Thymus (tissue), 11 donors: ENCODE results near the gene SETD9. TPM values are rescaled to one million over a fixed set of nuclear protein-coding genes. Genes with fewer than 3 reads are reported as not detected.

Experiments used
- DNase-seq, 9 donors: peaks; one replicate each; pipeline ENCODE4 v3.0.0-alpha.2; 2013; ENCODE audit warnings: low spot score in 9 of 9, low read depth in 6 of 9, missing footprints in 1 of 9
- H3K27ac ChIP-seq, 2 donors: one replicate each; pipeline ENCODE4 v1.5.1; 2013; ENCODE audit warnings: control low read depth in 1 of 2, low read depth in 1 of 2, low read length in 1 of 2, mild to moderate bottlenecking in 1 of 2, moderate library complexity in 1 of 2
- H3K27me3 ChIP-seq, 2 donors: one replicate each; pipeline ENCODE4 v1.5.1; 2013; ENCODE audit warnings: low read length in 1 of 2; ENCODE audit not compliant: control insufficient read depth in 2 of 2, insufficient read depth in 1 of 2
- H3K36me3 ChIP-seq, 2 donors: one replicate each; pipeline ENCODE4 v1.5.1; 2013; ENCODE audit warnings: low read length in 1 of 2, mild to moderate bottlenecking in 1 of 2, moderate library complexity in 1 of 2; ENCODE audit not compliant: control insufficient read depth in 2 of 2, insufficient read depth in 2 of 2
- H3K4me1 ChIP-seq, 2 donors: one replicate each; pipeline ENCODE4 v1.5.1; 2013; ENCODE audit warnings: low read length in 2 of 2; ENCODE audit not compliant: control insufficient read depth in 2 of 2, insufficient read depth in 2 of 2
- H3K4me3 ChIP-seq, 2 donors: one replicate each; pipeline ENCODE4 v1.5.1; 2013; ENCODE audit warnings: low read length in 2 of 2, control low read depth in 1 of 2, mild to moderate bottlenecking in 1 of 2
- H3K9me3 ChIP-seq, 2 donors: one replicate each; pipeline ENCODE4 v1.5.1; 2013; ENCODE audit warnings: low read length in 1 of 2, mild to moderate bottlenecking in 1 of 2; ENCODE audit not compliant: control insufficient read depth in 2 of 2, insufficient read depth in 1 of 2
- WGBS: extraction: QIAGEN DNeasy Blood & Tissue Kit; methylation state at CpG from one replicate; pipeline ENCODE4 v1.1.7; 2013; 5-methylcytosine and 5-hydroxymethylcytosine counted together
- polyA plus RNA-seq: library from polyadenylated mRNA; stranded (reverse); fragments of 200-250 nt; gene quantifications from one replicate; pipeline ENCODE4 v1.2.3, GENCODE V29; 2013
- total RNA-seq: library from RNA; stranded (reverse); fragments of 120-200 nt; gene quantifications from one replicate; pipeline ENCODE4 v1.2.4, GENCODE V29; 2013
- donor health status: healthy.

The SETD9 gene
- total and polyA plus RNA-seq, 2 donors = 4.8 to 7.3 TPM

DNA sequence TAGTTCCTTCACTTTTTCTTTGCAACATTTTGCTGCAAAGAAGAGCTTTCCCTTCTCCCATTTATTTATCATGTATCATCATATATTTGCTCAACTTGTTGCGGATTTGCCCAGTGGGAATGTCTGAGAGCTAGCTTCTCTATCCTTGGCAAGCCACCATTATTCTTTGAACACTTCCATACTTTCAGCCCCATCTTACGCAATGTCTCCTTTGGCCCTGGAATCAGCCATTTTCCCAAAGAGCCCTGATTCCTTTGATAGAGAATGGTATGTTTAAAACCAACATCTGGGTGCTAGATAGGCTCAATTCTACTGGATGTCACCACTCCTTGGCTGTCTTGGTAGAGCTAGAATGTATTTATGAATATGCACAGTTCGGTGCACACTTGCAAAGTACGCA, 12.6 kb upstream of the SETD9 start:
- no peaks in the 10 kb centered on the region for H3K27me3 ChIP-seq
- no peak for DNase-seq
- H3K9me3 ChIP-seq = no peaks in the 10 kb centered on the region
- H3K4me3 ChIP-seq = no peak overlapping the region
- WGBS = 98% methylated on average over 4 of the region's 4 CpGs
- no peak overlapping the region for H3K27ac ChIP-seq
- H3K36me3 ChIP-seq = peaks cover 3 to 9% of the 10 kb centered on the region in 2 donors
- no peaks in the 10 kb centered on the region for H3K4me1 ChIP-seq

DNA sequence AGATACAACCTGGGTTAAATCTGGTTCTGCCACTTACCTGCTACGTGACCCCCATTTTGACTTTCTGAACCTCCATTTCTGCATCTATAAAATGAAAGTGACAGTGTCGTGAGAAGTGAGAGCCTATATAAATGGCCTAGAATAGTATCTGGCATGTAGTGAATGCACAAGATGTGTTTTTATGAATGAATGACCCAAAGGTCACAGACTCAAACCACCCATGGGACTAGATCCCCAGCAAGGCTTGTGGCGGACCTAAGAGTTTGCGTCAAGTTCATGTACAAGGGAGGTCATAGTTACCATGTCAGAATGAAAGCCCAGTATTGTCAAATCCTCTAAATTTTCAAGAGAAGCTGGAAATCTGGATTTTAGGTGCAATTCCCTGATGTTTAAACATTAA, 11.2 kb upstream of the SETD9 start:
- 97% methylated on average over 4 of the region's 4 CpGs for WGBS

DNA sequence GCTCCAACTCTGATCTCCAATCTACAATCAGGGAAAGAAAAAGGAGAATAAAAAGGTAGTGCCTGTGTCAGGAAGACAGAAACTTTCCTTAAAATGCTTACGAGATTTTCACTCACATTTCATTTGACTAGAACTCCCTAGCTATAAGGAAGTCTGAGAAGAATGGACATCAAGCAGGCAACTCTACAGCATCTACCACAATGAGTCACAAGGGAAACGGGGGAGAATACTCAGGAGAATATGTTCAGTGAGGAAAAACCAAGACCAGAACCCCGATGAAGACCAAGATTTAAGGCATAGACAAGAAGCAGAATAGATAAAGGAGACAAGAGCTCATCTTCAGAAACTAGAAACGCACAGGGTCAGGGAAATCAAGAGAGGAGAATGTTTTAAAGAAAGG, 9.0 kb upstream of the SETD9 start:
- WGBS = 72% methylated on average over 4 of the region's 4 CpGs

More for the DNA sequence above, 11.2 kb upstream of the SETD9 start:
- Histone ChIP-seq H3K4me1 (no peaks in the 10 kb centered on the region), H3K27ac (no peak overlapping the region), H3K9me3 (no peaks in the 10 kb centered on the region), H3K27me3 (no peaks in the 10 kb centered on the region), H3K4me3 (no peak overlapping the region), H3K36me3 (peaks cover 3 to 9% of the 10 kb centered on the region in 2 donors)
- DNase-seq = no peak

DNA sequence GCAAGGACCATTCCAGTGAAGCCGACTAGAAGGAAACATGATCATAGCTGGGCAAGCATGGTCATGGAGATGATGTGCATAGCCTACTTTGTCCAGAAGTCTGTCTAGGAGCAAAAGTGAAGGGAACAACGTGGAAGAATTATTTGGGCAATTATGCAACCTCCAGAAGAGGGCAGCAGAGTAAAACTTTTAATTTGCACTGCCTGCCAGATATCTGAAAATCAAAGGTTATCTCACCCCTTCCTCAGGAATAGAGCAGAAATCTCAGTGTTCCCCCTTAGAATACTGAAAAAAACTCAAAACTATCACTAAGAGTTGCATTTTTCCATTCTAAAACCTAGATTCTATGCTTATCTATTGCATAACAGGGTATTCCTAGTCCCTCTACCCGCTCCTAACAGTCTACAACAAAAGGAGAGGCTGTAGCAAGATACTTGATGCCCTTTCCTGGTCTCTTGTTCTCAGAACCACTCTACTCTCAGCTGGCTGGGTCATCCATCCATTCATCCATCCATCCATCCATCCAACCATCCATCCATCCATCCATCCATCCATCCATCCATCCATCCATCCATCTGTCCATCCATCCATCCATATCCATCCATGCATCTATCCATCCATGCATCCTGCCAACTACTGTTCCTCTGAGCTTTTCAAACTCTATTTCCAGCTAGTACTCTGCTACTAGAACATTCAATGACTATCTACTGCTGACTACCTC, 8.4 kb upstream of the SETD9 start:
- Histone ChIP-seq H3K36me3 (peaks cover 0 to 3% of the 10 kb centered on the region in 2 donors), H3K27me3 (no peaks in the 10 kb centered on the region), H3K4me3 (no peak overlapping the region), H3K9me3 (no peaks in the 10 kb centered on the region), H3K27ac (no peak overlapping the region), H3K4me1 (no peaks in the 10 kb centered on the region)
- 40% methylated on average over 3 of the region's 3 CpGs for WGBS
- peak in 7 of 9 donors; percentile 33 to 74 (median 49) for DNase-seq

More for the DNA sequence above, 9.0 kb upstream of the SETD9 start:
- no peaks in the 10 kb centered on the region for H3K9me3 ChIP-seq
- peaks cover 0 to 3% of the 10 kb centered on the region in 2 donors for H3K36me3 ChIP-seq
- no peak overlapping the region for H3K27ac ChIP-seq
- H3K4me1 ChIP-seq = no peaks in the 10 kb centered on the region
- no peak for DNase-seq
- no peaks in the 10 kb centered on the region for H3K27me3 ChIP-seq
- no peak overlapping the region for H3K4me3 ChIP-seq

DNA sequence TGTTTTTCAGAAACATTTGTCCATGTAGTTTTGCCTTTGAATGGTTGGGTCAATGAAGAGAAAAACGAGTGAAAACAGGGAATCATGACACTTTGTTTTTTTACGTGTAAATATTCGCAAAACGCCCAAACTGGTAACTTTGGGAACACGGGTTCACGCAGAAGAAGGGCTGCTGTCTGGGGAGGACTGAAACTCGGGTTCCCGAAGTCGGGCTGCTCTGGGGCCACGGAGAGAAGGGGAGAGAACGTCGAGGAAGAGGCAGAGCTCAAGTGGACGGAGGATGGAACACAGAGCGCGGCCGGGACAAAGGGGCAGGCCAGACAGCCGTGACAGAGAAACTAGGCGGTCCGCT, 478 bp upstream of the SETD9 start:
- H3K27me3 ChIP-seq = peaks cover 2 to 15% of the 10 kb centered on the region in 2 donors
- no peaks in the 10 kb centered on the region for H3K9me3 ChIP-seq
- peak in 2 of 9 donors; percentile 23 to 24 for DNase-seq
- H3K4me3 ChIP-seq = peak overlapping the region; percentile 72 to 85
- WGBS = under 1% methylated on average over 19 of the region's 19 CpGs
- H3K27ac ChIP-seq = peak overlapping the region; percentile 80 to 83
- no peaks in the 10 kb centered on the region for H3K36me3 ChIP-seq
- H3K4me1 ChIP-seq = peaks cover 6 to 8% of the 10 kb centered on the region in 2 donors

DNA sequence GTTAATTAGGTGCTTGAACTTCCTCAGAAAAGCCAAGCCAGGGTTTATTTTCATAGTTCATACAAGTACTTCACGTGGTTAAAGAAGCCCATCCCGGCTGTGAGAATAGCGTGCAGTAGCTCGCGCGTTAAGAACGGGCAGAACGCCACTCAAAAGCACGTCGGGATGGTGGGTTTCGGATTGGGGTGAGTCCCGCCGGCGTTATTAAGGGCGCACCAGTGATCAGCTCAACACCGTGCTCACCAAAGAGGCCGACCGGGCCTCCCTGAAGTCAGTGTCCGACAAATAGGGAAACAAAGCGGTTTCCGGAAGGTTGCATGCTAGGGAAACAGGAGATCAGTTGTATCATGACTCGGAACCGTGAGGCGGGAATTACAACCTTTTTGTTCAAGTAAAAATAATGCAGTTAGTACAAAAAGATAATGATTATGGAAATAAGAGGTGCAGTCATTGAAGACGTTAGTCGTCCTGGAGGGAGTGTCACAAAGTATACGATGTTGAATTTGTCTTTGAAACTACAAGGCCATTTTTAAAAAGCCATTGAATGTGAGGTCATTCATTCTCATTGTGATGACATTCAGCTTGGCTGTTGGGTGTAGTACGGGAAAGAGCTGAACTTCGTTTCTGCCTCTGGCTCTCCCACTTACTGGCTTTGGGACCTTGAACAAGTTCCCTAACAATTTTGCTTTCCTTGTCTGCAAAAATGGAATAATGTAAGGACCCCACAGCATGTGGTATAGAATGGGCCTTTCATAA, 992 bp downstream of the SETD9 start:
- Histone ChIP-seq H3K36me3 (no peaks in the 10 kb centered on the region), H3K4me1 (peaks cover 6 to 8% of the 10 kb centered on the region in 2 donors), H3K4me3 (peak overlapping the region; percentile 72 to 85), H3K27ac (peak overlapping the region; percentile 57 to 79), H3K9me3 (no peaks in the 10 kb centered on the region), H3K27me3 (peaks cover 2 to 15% of the 10 kb centered on the region in 2 donors)
- DNase-seq = peak in 2 of 9 donors; percentile 22 to 41
- WGBS = 3% methylated on average over 29 of the region's 29 CpGs

DNA sequence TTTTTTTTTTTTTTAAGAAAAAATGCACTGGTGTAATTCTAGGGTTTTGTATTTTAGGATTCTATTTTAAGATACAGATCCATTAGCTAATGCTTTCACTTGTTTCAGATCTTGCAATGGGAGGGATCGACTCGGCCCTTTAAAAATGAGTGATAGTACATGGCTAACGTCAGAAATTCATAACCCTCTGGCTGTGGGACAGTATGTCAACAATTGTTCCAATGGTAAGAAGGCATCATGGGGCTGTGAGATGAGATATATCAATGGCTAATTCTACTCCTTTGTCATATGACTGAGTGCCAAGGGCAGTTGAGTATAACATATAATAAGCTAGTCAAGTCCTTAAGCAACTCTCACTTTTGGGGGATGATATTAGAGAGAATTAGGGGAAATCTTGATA, 4.4 kb downstream of the SETD9 start:
- WGBS = 99% methylated on average over 3 of the region's 3 CpGs
- H3K4me3 ChIP-seq = no peak overlapping the region
- H3K9me3 ChIP-seq = no peaks in the 10 kb centered on the region
- H3K27me3 ChIP-seq = peaks cover under 1 to 12% of the 10 kb centered on the region in 2 donors
- peaks cover 6 to 8% of the 10 kb centered on the region in 2 donors for H3K4me1 ChIP-seq
- no peaks in the 10 kb centered on the region for H3K36me3 ChIP-seq
- no peak overlapping the region for H3K27ac ChIP-seq
- DNase-seq = no peak

DNA sequence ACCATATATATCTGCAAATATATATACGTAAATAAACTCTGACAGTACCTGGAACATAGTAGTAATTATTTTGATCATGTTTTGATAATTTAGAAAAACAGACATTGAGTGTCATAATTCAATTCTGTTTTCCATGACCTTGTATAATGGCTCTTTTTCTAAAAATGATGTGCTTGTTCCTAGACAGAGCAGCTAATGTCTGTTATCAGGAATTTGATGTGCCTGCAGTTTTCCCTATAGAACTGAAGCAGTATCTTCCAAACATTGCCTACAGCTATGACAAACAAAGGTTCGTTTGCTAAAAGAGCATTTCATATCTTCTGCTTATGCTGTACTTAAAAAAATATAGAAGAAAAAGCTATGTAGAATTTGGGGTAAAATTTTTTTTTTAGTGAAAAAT, 5.3 kb downstream of the SETD9 start:
- Histone ChIP-seq H3K4me3 (no peak overlapping the region), H3K36me3 (no peaks in the 10 kb centered on the region), H3K27me3 (peaks cover 0 to 5% of the 10 kb centered on the region in 2 donors), H3K9me3 (no peaks in the 10 kb centered on the region), H3K27ac (no peak overlapping the region), H3K4me1 (peaks cover 3 to 5% of the 10 kb centered on the region in 2 donors)
- 97% methylated on average over 2 of the region's 2 CpGs for WGBS
- no peak for DNase-seq

DNA sequence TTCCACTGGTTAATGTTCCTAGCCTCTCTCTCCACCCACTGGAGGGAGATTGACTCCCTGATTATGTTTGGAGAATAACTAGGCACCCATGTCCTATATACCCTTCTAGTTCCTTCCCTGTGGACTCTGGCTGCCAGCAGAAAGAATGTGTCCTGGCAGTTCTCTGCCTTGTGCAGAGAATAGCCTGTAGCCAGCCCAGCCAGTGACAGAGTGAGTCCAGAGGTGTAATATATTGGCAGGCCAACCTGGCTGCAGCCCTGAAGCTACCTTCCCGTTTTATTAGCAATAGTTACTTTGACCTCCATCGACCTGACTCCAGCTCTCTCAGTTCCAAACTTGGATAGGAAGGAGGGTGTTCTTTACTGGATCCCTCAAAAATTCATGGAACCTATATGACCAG, 8.1 kb downstream of the SETD9 start:
- no peak for DNase-seq
- Histone ChIP-seq H3K9me3 (no peaks in the 10 kb centered on the region), H3K4me3 (no peak overlapping the region), H3K36me3 (peaks cover 5 to 10% of the 10 kb centered on the region in 2 donors), H3K4me1 (no peaks in the 10 kb centered on the region), H3K27ac (no peak overlapping the region), H3K27me3 (no peaks in the 10 kb centered on the region)
- WGBS = 95% methylated on average over 2 of the region's 2 CpGs
